Islet of Langerhans (tissue), 1 donor: ENCODE measurements around the gene COL19A1.

Experiments used
- FAIRE-seq: peaks from one replicate; lab custom pipeline; 2011; peaks lifted over from hg19 to GRCh38; lab: Jason Lieb, UNC

Gene COL19A1

DNA sequence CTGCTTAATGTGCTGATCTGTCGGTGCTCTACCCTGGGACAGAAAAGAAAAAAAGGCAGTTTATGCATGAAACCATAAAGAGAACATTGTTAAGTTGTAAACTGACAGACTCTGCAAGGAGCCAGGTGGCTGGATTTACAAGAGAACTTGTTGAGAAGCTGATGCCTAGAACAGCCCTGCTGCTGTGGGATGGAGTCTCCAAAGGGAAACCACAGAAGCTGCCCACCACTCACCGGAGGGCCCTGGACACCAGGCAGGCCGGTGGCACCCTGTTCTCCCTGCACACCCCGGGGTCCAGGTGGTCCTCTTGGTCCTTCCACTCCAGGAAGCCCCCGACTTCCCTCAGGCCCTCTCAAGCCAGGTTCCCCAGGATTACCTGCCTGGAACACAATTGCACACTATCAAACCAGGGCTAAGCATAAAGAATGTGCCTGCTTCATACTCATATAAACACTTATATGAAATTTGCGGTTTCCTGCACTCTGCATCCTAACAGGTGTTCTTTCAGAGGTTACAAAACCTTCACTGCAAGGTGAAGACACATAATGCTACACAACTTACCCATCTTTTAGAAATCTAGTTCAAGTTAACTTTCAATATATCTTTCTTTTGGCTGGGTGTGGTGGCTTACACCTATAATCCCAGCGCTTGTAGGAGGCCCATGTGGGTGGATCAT, 368.3 kb downstream of the COL19A1 start:
- FAIRE-seq, result no peak

DNA sequence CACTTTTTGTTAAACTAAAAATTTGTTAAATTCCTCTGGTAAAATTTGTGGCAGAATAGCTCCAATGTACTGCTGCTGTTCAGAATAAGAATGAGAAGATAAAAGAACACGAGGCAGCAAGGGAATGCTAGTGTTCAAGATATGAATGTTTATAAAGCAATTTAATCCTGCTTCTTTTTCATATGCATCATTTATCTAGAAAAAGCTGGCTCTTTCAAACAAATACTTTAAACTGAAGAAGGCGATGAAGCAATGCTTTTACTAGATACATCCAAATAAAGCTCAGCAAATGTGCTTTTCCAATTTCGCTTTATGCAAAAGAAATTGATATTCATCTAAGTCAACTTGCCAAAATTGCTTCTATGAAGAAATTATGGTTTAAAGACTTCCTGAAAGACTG, 370.0 kb downstream of the COL19A1 start:
- no peak for FAIRE-seq

DNA sequence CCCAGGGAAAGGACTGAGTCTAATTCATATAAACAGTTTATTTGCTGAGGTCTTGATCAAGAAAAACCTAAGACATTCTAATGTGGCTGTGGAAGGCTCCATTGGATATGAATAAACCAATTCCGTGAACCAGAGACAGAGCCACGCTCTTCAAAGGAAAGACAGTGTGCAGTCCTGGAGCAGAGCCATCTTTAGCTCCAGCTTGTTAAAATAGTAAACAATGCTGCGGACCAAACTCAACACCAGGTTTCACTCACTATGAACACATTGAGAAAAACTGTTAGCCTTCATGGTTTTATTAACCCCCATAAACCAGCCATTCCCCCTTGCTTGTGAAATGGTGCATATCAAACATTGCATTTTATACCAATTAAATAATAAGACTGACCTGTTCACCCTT, 374.7 kb downstream of the COL19A1 start:
- no peak for FAIRE-seq

DNA sequence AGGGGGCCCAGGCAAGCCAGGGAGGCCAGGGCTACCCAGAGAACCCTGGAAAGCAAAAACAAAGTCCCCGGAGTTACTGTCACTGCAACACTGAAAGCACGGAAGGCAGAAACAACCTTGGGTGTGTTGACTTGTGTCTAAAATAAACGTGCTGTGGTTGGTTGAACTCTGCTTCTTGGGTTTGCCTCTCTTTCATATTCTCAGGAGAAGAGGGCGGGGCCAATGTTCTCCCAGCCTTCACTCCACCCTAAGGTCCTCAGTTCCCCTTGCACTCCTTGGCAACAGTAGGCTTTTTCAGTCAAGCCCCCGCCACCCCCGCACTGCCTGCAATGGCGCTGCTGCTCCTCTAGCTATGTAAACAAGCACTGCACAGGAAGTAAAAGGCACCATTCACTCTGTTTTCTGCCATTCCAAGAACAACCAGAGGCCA, 375.6 kb downstream of the COL19A1 start:
- no peak for FAIRE-seq

DNA sequence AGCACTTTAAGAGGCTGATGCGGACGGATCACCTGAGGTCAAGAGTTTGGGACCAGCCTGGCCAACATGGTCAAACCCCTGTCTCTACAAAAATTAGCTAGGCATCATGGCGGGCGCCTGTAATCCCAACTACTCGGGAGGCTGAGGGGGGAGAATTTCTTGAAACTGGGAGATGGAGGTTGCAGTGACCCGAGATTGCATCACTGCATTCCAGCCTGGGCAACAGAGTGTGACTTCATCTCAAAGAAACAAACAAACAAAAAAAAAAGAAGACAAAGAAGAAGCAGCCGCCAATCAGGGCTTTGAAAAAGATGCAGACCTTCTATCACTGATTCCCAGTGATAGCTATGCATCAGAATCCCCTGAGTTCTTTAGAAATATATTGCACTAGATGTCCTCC, 379.8 kb downstream of the COL19A1 start:
- FAIRE-seq, result no peak

DNA sequence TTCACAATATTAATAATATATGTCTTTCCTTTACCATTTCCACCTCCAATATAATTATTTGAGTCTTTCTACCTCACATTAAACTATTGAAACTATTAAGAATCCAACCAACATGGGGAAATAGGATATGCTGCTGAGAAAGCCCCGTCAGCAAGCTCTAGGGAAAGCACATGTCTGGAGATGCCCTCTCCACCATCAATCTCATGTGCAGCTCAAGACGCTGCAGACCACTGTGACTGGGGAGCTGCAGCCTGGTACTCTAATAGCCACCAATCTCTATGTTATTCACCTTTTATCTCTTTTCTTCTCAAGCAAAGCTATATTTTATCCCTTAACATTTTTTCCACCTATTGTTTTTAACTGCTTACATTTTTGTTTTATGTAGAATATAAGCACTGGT, 386.2 kb downstream of the COL19A1 start:
- no peak for FAIRE-seq

DNA sequence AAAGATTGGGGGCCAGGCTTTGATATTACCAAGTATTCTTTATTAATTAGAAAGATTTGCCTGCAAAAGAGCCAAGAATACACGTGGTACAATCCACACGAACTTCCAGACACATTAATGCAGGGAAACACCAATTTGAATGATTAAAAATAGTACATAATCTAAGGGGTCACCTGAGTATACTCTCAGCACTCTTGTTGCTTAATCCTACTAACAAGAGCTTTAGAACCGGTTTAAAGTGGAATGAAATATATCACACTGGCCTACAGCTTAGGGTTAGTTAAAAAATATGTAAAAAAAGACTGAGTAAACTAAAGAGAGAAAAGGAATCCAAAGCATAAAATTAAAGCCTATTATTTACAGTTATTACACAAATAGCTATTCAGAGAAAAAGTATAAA, 387.6 kb downstream of the COL19A1 start:
- no peak for FAIRE-seq

DNA sequence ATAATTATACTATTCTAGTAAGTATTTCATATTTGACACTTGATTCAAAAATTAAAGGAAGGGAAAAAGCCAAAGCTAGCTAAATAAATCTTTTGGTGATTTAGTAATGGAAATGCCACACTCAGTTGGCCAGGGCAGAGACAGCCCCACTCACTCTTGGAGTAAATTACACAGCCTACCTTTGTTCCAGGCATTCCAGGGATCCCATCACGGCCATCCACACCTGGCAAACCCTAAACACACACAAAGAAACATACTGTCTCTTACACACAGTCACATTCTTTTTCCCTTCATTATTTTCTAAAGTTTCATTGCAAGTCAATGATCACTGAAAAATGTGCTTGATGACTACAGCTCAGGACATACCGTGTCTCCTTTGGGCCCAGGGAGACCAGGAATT, 388.4 kb downstream of the COL19A1 start:
- no peak for FAIRE-seq

DNA sequence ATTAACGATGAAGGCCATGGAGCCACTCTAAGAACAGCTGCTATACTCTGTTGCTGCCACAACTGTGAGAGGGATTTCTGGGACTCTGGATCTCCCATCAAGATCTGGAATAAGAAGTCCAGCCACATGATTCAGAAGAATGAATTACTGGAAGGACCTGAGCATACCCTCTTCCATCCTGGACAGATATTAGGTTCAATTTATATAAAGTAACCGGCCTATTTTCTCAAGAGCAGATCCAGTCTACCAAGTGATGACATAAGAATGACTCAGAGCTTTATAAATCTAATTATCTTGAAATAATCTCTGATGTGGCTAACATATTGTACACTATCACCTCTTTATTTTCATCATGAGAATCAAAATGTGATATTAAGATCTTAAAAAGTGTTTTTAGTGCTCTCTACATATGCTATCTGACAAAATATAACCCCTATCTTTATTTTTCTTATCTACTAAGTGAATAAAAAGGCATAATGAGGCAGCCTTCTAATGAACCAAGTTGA, 391.5 kb downstream of the COL19A1 start:
- FAIRE-seq, result no peak

DNA sequence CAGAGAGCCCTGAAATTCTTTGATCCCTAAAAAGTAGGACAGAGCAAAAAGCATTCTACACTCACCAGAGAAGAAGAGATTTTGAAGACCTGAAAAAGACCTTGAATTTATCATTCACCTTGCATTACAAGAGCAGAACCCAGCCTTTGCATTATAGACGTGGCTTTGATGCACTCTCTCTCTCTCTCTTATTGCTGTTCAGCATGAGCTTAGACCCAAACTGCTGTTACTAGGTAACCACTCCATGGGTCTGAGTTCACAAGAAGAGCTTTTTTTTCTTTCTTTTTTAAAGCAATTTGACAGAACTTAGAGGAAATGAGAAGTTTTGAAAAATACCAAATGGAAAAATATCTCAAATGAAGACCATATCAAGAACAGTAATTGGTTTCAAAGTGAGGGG, 392.1 kb downstream of the COL19A1 start:
- no peak for FAIRE-seq
